HepG2 (cell line): ENCODE data around the gene ZNF865. TPM values are rescaled to one million over a fixed set of nuclear protein-coding genes. Genes with fewer than 3 reads are reported as not detected.

Source experiments
- CREBL2 ChIP-seq: sonication (generic); formaldehyde crosslinking; IDR thresholded peaks from 2 replicates; pipeline ENCODE4 v1.8.1; 2023; ENCODE audit warnings: missing genetic modification reagents, mild to moderate bottlenecking, borderline replicate concordance
- HES4 ChIP-seq: sonication (generic); formaldehyde crosslinking; IDR thresholded peaks from 2 replicates; pipeline ENCODE4 v1.9.0; 2021; ENCODE audit warnings: mild to moderate bottlenecking, missing genetic modification reagents, borderline replicate concordance
- HNRNPK ChIP-seq: fragments of 200-400 bp; formaldehyde crosslinking; IDR thresholded peaks from 2 replicates; pipeline ENCODE4 v1.6.1; 2018; ENCODE audit warnings: low read length, low read depth, moderate library complexity, mild to moderate bottlenecking; ENCODE audit not compliant: poor library complexity, severe bottlenecking
- LCORL ChIP-seq, 2 experiments: fragments of 450-650 bp in 1 of 2; sonication (generic) in 1 of 2; formaldehyde crosslinking in 1 of 2; IDR thresholded peaks; 2 replicates each; pipeline versions ENCODE4 v1.5.0 to v1.6.1; 2017 to 2020; ENCODE audit warnings: antibody characterized with exemption in 1 of 2, missing genetic modification reagents in 1 of 2
- NAIF1 ChIP-seq: sonication (generic); formaldehyde crosslinking; IDR thresholded peaks from 2 replicates; pipeline ENCODE4 v1.5.0; 2020; ENCODE audit warnings: mild to moderate bottlenecking, missing genetic modification reagents, borderline replicate concordance
- SETDB1 ChIP-seq: sonication (generic); formaldehyde crosslinking; IDR thresholded peaks from 2 replicates; pipeline ENCODE4 v1.5.1; 2020; ENCODE audit warnings: missing genetic modification reagents, mild to moderate bottlenecking, borderline replicate concordance
- UBTF ChIP-seq: sonication (generic); formaldehyde crosslinking; IDR thresholded peaks from 2 replicates; pipeline ENCODE4 v1.4.0; 2020; ENCODE audit warnings: mild to moderate bottlenecking, missing genetic modification reagents
- ZNF569 ChIP-seq: sonication (generic); formaldehyde crosslinking; IDR thresholded peaks from 2 replicates; pipeline ENCODE4 v1.5.0; 2020; ENCODE audit warnings: mild to moderate bottlenecking, missing genetic modification reagents, moderate library complexity, borderline replicate concordance
- ZNF605 ChIP-seq: sonication (generic); formaldehyde crosslinking; IDR thresholded peaks from 2 replicates; pipeline ENCODE4 v1.8.0; 2022; ENCODE audit warnings: mild to moderate bottlenecking, missing genetic modification reagents
- ZNF609 ChIP-seq: sonication (generic); formaldehyde crosslinking; IDR thresholded peaks from 2 replicates; pipeline ENCODE4 v1.4.0; 2020; ENCODE audit warnings: mild to moderate bottlenecking, missing genetic modification reagents, borderline replicate concordance
- ZNF687 ChIP-seq: sonication (generic); formaldehyde crosslinking; IDR thresholded peaks from 2 replicates; pipeline ENCODE4 v1.5.1; 2020; ENCODE audit warnings: mild to moderate bottlenecking, missing genetic modification reagents, moderate library complexity
- ZNF782 ChIP-seq: sonication (generic); formaldehyde crosslinking; IDR thresholded peaks from 2 replicates; pipeline ENCODE4 v1.4.0; 2020; ENCODE audit warnings: missing genetic modification reagents, mild to moderate bottlenecking, borderline replicate concordance
- ZZZ3 ChIP-seq: sonication (generic); formaldehyde crosslinking; IDR thresholded peaks from 2 replicates; pipeline ENCODE4 v1.4.0; 2020; ENCODE audit warnings: missing genetic modification reagents, mild to moderate bottlenecking, borderline replicate concordance
- polyA plus RNA-seq, 8 experiments: library from polyadenylated mRNA; depleted of rRNA in 3 of 8; stranded (reverse) in 7 of 8; unstranded in 1 of 8; fragments of >200 nt; fragmentation: Illumina TruSeq in 4 of 8; extraction: Trizol in 4 of 8; gene quantifications; 2 replicates each; pipeline versions ENCODE4 v1.2.1 to v1.2.3, GENCODE V29; 2011 to 2016; ENCODE audit warnings: low read depth in 4 of 8, missing spikeins in 1 of 8, mixed read lengths in 1 of 8; ENCODE audit not compliant: insufficient read depth in 1 of 8
- total RNA-seq, 5 experiments: library from RNA; depleted of rRNA; stranded (reverse); fragments of >200 nt; fragmentation: Illumina TruSeq; extraction: Trizol; gene quantifications; 2 replicates each; pipeline ENCODE4 v1.2.3, GENCODE V29; 2016; ENCODE audit warnings: low read depth in 1 of 5

The ZNF865 gene
- total and polyA plus RNA-seq, 2 of the 13 experiments (the other 11 are each of a cell fraction or from before 2014, with no cell fraction given), result 0.93 to 1.0 TPM

- TF ChIP-seq ZNF782, result 0 out of 2 replicates have a peak, but pooled peaks have one; percentile 28
- TF ChIP-seq ZZZ3, result 0 out of 2 replicates have a peak, but pooled peaks have one; percentile 25
- no peak for TF ChIP-seq NAIF1 (CRISPR knock-in tag)
- TF ChIP-seq HNRNPK, result peak; percentile 82
- TF ChIP-seq ZNF609 (CRISPR knock-in tag), result 0 out of 2 replicates have a peak, but pooled peaks have one; percentile 24
- TF ChIP-seq ZNF687 (CRISPR knock-in tag), result peak; percentile 80
- TF ChIP-seq UBTF (CRISPR knock-in tag), result peak; percentile 87
- peak; percentile 34; the same call in 1 of the 2 replicates for TF ChIP-seq ZNF605 (CRISPR knock-in tag)
- no peak for TF ChIP-seq ZNF569
- no peak for TF ChIP-seq LCORL (IDR thresholded peaks at IDR 0.05)
- peak; percentile 15; the same call in 1 of the 2 replicates for TF ChIP-seq LCORL (CRISPR knock-in tag; IDR thresholded peaks at IDR 0.05)
- TF ChIP-seq CREBL2 (CRISPR knock-in tag), result no peak
- TF ChIP-seq SETDB1 (CRISPR knock-in tag), result no peak
- TF ChIP-seq HES4 (CRISPR knock-in tag), result no peak
Measured at GRCh38 chr19:55640577-55641425, 35.4 kb downstream of the ZNF865 start, which contains the start of gene ZNF580 (continued).
